Thoracic aorta (tissue), 2 donors: ENCODE measurements around the gene MKLN1. TPM values are rescaled to one million over a fixed set of nuclear protein-coding genes. Genes with fewer than 3 reads are reported as not detected.
"Not testable (repeated sequence)": the region's sequence is repeated elsewhere in the genome, so short reads cannot be mapped to it uniquely, and the experiment has no call there.

Source experiments
- ATAC-seq: fragments of 150-250 bp; one replicate; pipeline ENCODE4 v1.8.0; 2017; ENCODE audit warnings: low read depth; ENCODE audit not compliant: insufficient number of reproducible peaks, low FRiP score
- DNase-seq: peaks from one replicate; pipeline ENCODE4 v3.0.0-alpha.2; 2020; ENCODE audit warnings: low spot score
- H3K27ac ChIP-seq, 2 donors: fragments of 200-600 bp; sonication (generic); 1 replicate in 1 of 2; 2 replicates in 1 of 2; pipeline ENCODE4 v1.5.1; 2016; ENCODE audit warnings: mild to moderate bottlenecking in 2 of 2, moderate library complexity in 2 of 2
- H3K27me3 ChIP-seq: fragments of 200-600 bp; sonication (generic); replicated peaks from 2 replicates; pipeline ENCODE4 v1.6.0; 2016; ENCODE audit warnings: mild to moderate bottlenecking; ENCODE audit not compliant: insufficient read depth
- H3K36me3 ChIP-seq: fragments of 200-600 bp; sonication (generic); one replicate; pipeline ENCODE4 v1.5.1; 2016
- H3K4me1 ChIP-seq, 2 donors: fragments of 200-600 bp; sonication (generic); 1 replicate in 1 of 2; 2 replicates in 1 of 2; pipeline versions ENCODE4 v1.5.1 to v1.6.0; 2016; ENCODE audit warnings: low read depth in 2 of 2, mild to moderate bottlenecking in 1 of 2; ENCODE audit not compliant: control insufficient read depth in 1 of 2
- H3K4me3 ChIP-seq: fragments of 200-600 bp; sonication (generic); 2 replicates; pipeline ENCODE4 v1.5.1; 2016; ENCODE audit warnings: mild to moderate bottlenecking
- H3K9me3 ChIP-seq: fragments of 200-600 bp; sonication (generic); 2 replicates; pipeline ENCODE4 v1.5.1; 2016
- CTCF ChIP-seq: fragments of 200-600 bp; sonication (generic); IDR thresholded peaks from one replicate; pipeline ENCODE4 v1.5.1; 2019; ENCODE audit warnings: antibody characterized with exemption
- total RNA-seq, 2 donors: library from RNA; depleted of rRNA; stranded (reverse); fragments of >200 nt; gene quantifications; one replicate each; pipeline versions ENCODE4 v1.1.0 to v1.2.3, GENCODE V29; 2016

Gene MKLN1
- total RNA-seq, 2 donors from 2014 or later: 56.7 to 82.4 TPM

GRCh38 chr7:131459256-131459655 is 131.6 kb downstream of the MKLN1 start:
- no peak overlapping the region for H3K4me3 ChIP-seq
- no peak overlapping the region for H3K27ac ChIP-seq
- H3K36me3 ChIP-seq: peaks cover 9% of the 10 kb centered on the region
- no peak for TF ChIP-seq CTCF
- no peak for ATAC-seq
- H3K27me3 ChIP-seq: no peaks in the 10 kb centered on the region
- H3K9me3 ChIP-seq: no peaks in the 10 kb centered on the region
- peaks cover 0 to 15% of the 10 kb centered on the region in 2 donors for H3K4me1 ChIP-seq
- DNase-seq: no peak

GRCh38 chr7:131462059-131462458 is 134.4 kb downstream of the MKLN1 start:
- TF ChIP-seq CTCF: no peak
- ATAC-seq (no peak), DNase-seq (no peak)
- Histone ChIP-seq H3K27me3 (no peaks in the 10 kb centered on the region), H3K36me3 (peaks cover 12% of the 10 kb centered on the region), H3K4me1 (no peaks in the 10 kb centered on the region), H3K27ac (no peak overlapping the region), H3K4me3 (no peak overlapping the region), H3K9me3 (no peaks in the 10 kb centered on the region)

- not testable (repeated sequence) for H3K9me3 ChIP-seq, H3K4me3 ChIP-seq, H3K27me3 ChIP-seq, DNase-seq, ATAC-seq, H3K27ac ChIP-seq, H3K4me1 ChIP-seq
- H3K36me3 ChIP-seq: peaks cover 15% of the 10 kb centered on the region
Measured at GRCh38 chr7:131462715-131463114, 135.0 kb downstream of the MKLN1 start.

- Histone ChIP-seq H3K4me1 (peaks cover 2 to 5% of the 10 kb centered on the region in 2 donors), H3K9me3 (no peaks in the 10 kb centered on the region), H3K4me3 (no peak overlapping the region), H3K27me3 (no peaks in the 10 kb centered on the region), H3K27ac (no peak overlapping the region), H3K36me3 (peaks cover 15% of the 10 kb centered on the region)
- ATAC-seq (no peak), DNase-seq (no peak)
- no peak for TF ChIP-seq CTCF
Measured at GRCh38 chr7:131466735-131467365, 139.2 kb downstream of the MKLN1 start.

GRCh38 chr7:131467788-131468187 is 140.1 kb downstream of the MKLN1 start:
- H3K9me3 ChIP-seq: no peaks in the 10 kb centered on the region
- peaks cover 8 to 14% of the 10 kb centered on the region in 2 donors for H3K4me1 ChIP-seq
- peaks cover 15% of the 10 kb centered on the region for H3K36me3 ChIP-seq
- no peaks in the 10 kb centered on the region for H3K27me3 ChIP-seq
- no peak overlapping the region for H3K27ac ChIP-seq
- DNase-seq (no peak), ATAC-seq (no peak)
- no peak for TF ChIP-seq CTCF
- H3K4me3 ChIP-seq: no peak overlapping the region
